Upper lobe of right lung (tissue), 1 donor: ENCODE data around the gene CD9. TPM values are rescaled to one million over a fixed set of nuclear protein-coding genes. Genes with fewer than 3 reads are reported as not detected.
A peak's percentile ranks its signal among the peaks of the same experiment; 100 is the strongest.

ENCODE experiments used
- ATAC-seq: fragments of 200-7000 bp; cut with Tn5 transposase; one replicate; pipeline ENCODE4 v1.9.1; 2020; ENCODE audit warnings: mild to moderate bottlenecking, moderate library complexity
- DNase-seq: peaks from one replicate; pipeline ENCODE4 v3.0.0-alpha.2; 2020
- H3K27ac ChIP-seq: fragments of 200-600 bp; one replicate; pipeline ENCODE4 v1.8.0; 2022
- H3K27me3 ChIP-seq: fragments of 200-600 bp; one replicate; pipeline ENCODE4 v1.8.0; 2022; ENCODE audit warnings: mild to moderate bottlenecking
- H3K36me3 ChIP-seq: fragments of 200-600 bp; one replicate; pipeline ENCODE4 v1.8.0; 2022
- H3K4me1 ChIP-seq: fragments of 200-600 bp; one replicate; pipeline ENCODE4 v1.8.0; 2022
- H3K4me3 ChIP-seq: fragments of 200-600 bp; one replicate; pipeline ENCODE4 v1.8.0; 2022; ENCODE audit warnings: mild to moderate bottlenecking
- H3K9me3 ChIP-seq: fragments of 200-600 bp; one replicate; pipeline ENCODE4 v1.8.0; 2022
- intact Hi-C: fragments of 100-400 bp; cut with DNase I; formaldehyde crosslinking; loops from one replicate; pipeline ENCODE4 v1.11.0; 2022
- total RNA-seq: library from RNA; stranded (reverse); fragmentation: NEBNext Ultra II Directional; extraction: Animal tissue kit (Norgen Biotek cat#: 25700); gene quantifications from one replicate; pipeline ENCODE4 v1.2.1, GENCODE V29; 2021
- TF ChIP-seq, protein P1 (sequence below): fragments of 200-600 bp; IDR thresholded peaks from one replicate; pipeline ENCODE4 v1.8.0; 2022; ENCODE audit warnings: antibody characterized with exemption
- donor health status: DM: no; HTN: yes; CAD: no; lungs with severe emphysema.

The CD9 gene
- total RNA-seq, 1 donor from 2014 or later: 445 TPM

DNA sequence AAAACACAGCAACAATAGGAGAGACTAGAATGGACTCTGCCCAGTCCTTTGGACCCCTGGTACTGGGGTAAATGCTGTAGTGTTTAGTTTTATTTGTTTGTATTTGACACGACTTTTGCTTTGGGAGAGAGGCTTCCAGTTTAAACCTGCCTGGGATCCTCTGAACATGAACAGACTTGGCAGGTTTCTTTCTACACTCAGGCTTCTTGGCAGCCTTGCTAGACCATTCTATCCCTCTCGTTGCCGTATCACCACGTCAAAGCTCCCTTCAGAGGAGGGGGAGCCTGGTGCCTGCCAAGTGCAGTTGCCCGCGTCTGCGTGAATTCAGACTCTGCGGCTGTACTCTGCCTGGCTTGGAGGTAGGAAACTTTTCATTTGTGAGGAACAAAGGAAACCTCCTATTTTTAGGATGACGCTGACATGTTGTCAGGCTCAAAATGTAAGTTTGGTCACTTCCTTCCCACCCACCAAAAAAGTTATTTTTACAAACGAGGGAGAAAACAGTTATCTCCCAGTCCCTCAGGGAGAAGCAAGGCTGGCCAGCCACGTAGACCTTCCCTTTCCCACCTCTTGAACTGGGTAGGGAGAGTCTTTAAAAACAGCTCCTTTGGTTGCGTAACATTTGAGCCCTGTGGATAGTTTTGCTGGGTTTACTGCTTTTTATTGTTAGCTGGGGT lies 25.9 kb downstream of the CD9 start:
- Histone ChIP-seq H3K27me3 (no peaks in the 10 kb centered on the region), H3K27ac (peak overlapping the region; percentile 76), H3K4me1 (peaks cover 81% of the 10 kb centered on the region), H3K9me3 (no peaks in the 10 kb centered on the region), H3K4me3 (peak overlapping the region; percentile 2), H3K36me3 (peaks cover 41% of the 10 kb centered on the region)
- no peak for DNase-seq
- intact Hi-C loops: no loop called here
- peak; percentile 4 for ATAC-seq
- TF ChIP-seq, protein P1, sequence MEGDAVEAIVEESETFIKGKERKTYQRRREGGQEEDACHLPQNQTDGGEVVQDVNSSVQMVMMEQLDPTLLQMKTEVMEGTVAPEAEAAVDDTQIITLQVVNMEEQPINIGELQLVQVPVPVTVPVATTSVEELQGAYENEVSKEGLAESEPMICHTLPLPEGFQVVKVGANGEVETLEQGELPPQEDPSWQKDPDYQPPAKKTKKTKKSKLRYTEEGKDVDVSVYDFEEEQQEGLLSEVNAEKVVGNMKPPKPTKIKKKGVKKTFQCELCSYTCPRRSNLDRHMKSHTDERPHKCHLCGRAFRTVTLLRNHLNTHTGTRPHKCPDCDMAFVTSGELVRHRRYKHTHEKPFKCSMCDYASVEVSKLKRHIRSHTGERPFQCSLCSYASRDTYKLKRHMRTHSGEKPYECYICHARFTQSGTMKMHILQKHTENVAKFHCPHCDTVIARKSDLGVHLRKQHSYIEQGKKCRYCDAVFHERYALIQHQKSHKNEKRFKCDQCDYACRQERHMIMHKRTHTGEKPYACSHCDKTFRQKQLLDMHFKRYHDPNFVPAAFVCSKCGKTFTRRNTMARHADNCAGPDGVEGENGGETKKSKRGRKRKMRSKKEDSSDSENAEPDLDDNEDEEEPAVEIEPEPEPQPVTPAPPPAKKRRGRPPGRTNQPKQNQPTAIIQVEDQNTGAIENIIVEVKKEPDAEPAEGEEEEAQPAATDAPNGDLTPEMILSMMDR: no peak

DNA sequence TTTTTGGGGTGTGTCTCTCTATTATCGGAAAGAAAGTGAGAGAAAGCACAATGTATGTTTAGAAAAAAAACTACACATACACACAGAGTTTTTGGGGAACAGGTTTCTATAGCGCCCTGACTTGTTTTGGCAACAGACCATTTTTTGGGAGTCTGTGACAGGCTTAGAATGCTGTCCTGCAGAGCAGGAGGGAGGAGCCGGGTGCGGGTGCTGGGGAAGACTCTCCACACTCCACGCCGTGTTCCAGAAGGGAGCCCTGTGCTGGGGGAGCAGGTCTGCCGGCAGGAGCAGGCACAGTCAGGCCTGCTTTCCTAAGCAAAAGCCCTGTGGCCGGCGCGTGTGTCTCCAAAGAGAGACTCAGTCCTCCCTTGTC lies 26.5 kb downstream of the CD9 start:
- Histone ChIP-seq H3K4me3 (peak overlapping the region; percentile 2), H3K4me1 (peaks cover 84% of the 10 kb centered on the region)
- intact Hi-C loops: no loop called here

DNA sequence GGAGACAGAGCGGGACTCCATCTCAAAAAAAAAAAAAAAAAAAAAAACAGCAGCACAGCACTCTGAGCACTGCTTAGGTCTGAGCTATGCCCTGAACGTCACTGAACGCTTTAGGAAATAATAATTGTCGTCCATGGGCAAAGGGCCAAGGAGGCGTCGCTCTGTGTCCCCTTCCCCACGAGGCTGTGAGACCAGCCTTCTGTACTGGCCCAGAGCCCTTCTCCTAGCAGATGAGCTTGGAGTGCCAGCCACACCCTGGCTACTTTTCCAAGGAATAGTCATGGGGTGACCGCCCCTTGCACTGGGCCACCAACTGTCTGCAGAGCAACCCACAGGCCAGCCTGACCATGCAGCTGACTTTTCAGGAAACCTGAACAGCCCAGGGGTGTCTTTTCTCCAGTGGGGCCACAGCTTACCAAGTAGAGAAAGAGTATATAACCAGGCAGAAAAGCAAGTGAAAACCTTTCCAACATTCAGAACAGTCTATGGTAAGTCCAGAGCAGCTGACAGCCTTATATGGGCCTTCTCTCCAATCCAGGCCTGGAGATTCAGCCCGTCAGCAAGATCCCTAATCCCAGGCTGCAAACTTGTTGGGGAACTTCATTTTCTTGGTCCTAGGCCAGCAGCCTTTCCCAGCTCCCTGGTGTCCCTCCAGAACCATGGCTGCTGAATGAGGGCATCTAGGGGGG lies 28.5 kb downstream of the CD9 start:
- Histone ChIP-seq H3K4me1 (peaks cover 80% of the 10 kb centered on the region), H3K36me3 (peaks cover 53% of the 10 kb centered on the region), H3K27me3 (no peaks in the 10 kb centered on the region), H3K4me3 (no peak overlapping the region), H3K9me3 (no peaks in the 10 kb centered on the region), H3K27ac (peak overlapping the region; percentile 82)
- TF ChIP-seq, protein P1: no peak
- no peak for ATAC-seq
- DNase-seq: no peak
- intact Hi-C loops: no loop called here

More for the DNA sequence above, 26.5 kb downstream of the CD9 start:
- no peaks in the 10 kb centered on the region for H3K9me3 ChIP-seq
- peak; percentile 76 for DNase-seq
- no peaks in the 10 kb centered on the region for H3K27me3 ChIP-seq
- H3K36me3 ChIP-seq: peaks cover 41% of the 10 kb centered on the region
- peak overlapping the region; percentile 76 for H3K27ac ChIP-seq
- TF ChIP-seq, protein P1: no peak
- ATAC-seq: peak; percentile 24

DNA sequence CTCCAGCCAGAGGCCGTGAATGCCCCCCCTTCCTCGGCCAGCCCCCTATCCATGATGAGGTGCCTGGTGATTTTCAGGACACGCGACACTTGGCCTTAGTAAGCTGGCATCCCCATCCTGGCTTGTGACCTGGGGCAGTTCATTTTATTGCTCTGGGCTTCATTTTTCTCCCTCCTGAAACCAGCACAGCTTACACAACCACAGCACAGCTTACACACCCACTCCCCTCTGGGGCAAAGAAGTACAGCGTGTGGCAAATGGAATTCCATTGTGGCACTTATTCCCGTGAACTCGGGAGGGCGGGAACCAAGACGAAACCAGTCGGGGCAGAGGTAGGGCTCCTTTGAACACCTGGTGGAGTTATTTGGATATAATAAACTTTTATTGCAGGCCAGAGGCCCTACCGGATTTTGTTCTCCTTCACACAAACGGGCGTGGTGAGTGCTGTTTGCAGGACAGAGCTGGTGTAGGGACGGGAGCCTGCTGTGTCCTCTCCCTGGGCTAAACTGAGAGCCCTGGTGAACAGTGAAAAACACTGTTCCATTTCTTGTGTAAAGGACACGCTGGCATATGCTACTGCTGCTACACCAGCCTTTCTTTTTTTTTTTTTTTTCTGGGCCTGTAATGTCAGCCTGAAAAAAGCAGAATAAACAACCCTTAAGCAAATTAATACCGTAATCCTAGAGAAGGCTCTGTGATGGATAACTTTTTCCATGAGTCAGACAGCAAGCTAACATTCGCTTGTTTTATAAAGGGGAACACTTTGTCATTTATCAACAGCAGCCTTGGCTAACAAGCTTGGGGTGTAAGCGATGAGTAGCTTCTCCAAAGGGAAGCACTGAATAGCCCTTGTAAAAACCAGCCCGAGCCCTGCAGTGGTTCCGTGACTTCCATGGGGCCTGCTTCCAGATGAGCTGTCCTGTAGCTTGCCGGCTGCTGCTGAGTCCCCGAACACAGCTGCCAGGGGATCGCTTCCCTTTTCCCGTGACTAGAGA lies 29.3 kb downstream of the CD9 start:
- intact Hi-C loops: no loop called here
- DNase-seq (no peak), ATAC-seq (peak; percentile 64)
- H3K4me3 ChIP-seq: no peak overlapping the region
- H3K9me3 ChIP-seq: no peaks in the 10 kb centered on the region
- no peaks in the 10 kb centered on the region for H3K27me3 ChIP-seq
- H3K27ac ChIP-seq: peak overlapping the region; percentile 82
- TF ChIP-seq, protein P1: no peak
- H3K4me1 ChIP-seq: peaks cover 72% of the 10 kb centered on the region
- peaks cover 56% of the 10 kb centered on the region for H3K36me3 ChIP-seq

DNA sequence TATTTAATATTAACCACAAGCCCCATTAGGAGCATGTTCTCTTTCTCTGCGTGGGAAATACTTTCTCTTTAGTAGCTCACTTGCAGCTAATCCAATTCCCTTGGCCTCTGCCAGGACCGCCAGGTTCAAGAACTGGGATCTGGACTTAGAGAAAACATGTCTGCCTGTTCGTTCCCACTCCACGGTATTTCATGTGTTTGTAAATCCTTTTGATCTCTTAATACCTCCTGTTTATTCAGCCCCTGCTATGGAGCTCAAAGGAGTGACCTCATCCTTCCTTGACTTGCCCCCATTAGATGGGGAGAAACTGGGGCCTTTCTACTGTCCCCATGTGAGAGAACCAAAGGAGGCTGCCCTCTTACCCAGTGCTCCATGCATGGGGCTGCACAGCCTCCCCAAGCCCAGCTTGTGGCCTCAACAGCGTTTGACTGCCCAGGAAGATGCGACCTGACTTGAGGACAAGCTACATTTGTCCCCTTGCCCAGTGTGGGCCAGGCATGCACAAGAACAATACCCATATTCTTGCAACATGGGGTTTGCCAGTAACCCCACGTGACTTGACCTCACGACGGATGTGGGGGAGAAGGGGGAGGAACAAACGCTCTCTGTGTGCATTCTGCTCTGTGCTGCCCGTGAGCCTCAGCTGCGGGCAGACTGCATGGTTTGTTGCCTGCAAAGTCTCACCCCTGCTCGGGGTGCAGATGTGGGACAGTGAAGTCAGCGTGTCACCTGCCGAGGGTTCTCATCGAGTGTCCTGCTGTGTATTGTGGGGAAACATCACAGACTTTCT lies 30.3 kb downstream of the CD9 start:
- no peak overlapping the region for H3K4me3 ChIP-seq
- H3K36me3 ChIP-seq: peaks cover 56% of the 10 kb centered on the region
- no peaks in the 10 kb centered on the region for H3K9me3 ChIP-seq
- H3K27me3 ChIP-seq: no peaks in the 10 kb centered on the region
- ATAC-seq: peak; percentile 71
- intact Hi-C loops: no loop called here
- H3K4me1 ChIP-seq: peaks cover 67% of the 10 kb centered on the region
- DNase-seq: peak; percentile 78
- peak overlapping the region; percentile 82 for H3K27ac ChIP-seq
- TF ChIP-seq, protein P1: no peak
